ENCODE results near the gene SLC50A1.

GRCh38 chr1:155178441-155179111 lies 42.9 kb downstream of the SLC50A1 start:
- TF ChIP-seq YY1 (IDR thresholded peaks at IDR 0.05; ENCODE audit: insufficient read depth, insufficient read length) (no peak), SUZ12 (IDR thresholded peaks at IDR 0.05; ENCODE audit: extremely low read depth, insufficient read depth, insufficient read length) (no peak)
